Neuronal stem cell (in vitro differentiated cells): ENCODE measurements around the gene HACE1.

ENCODE experiments used
- DNase-seq: peaks from one replicate; pipeline ENCODE4 v3.0.0-alpha.2; 2013; ENCODE audit warnings: low spot score
- H2AFZ ChIP-seq: one replicate; pipeline ENCODE4 v1.6.1; 2013; ENCODE audit warnings: mild to moderate bottlenecking, low read length, inconsistent platforms
- H2AK5ac ChIP-seq: 2 replicates; pipeline ENCODE4 v1.6.1; 2013; ENCODE audit warnings: low read depth, mild to moderate bottlenecking, inconsistent platforms, low read length, moderate library complexity, mixed read lengths
- H2BK120ac ChIP-seq: 2 replicates; pipeline ENCODE4 v1.6.1; 2013; ENCODE audit warnings: low read depth, mild to moderate bottlenecking, inconsistent platforms, low read length, moderate library complexity, mixed read lengths
- H2BK12ac ChIP-seq: one replicate; pipeline ENCODE4 v1.6.1; 2013; ENCODE audit warnings: low read length, inconsistent platforms
- H2BK15ac ChIP-seq: 2 replicates; pipeline ENCODE4 v1.6.1; 2013; ENCODE audit warnings: mild to moderate bottlenecking, low read length, inconsistent platforms, mixed read lengths
- H2BK5ac ChIP-seq: one replicate; pipeline ENCODE4 v1.6.1; 2013; ENCODE audit warnings: inconsistent platforms, mild to moderate bottlenecking, low read length, moderate library complexity
- H3K14ac ChIP-seq: one replicate; pipeline ENCODE4 v1.6.1; 2013; ENCODE audit warnings: low read length, inconsistent platforms
- H3K18ac ChIP-seq: 2 replicates; pipeline ENCODE4 v1.6.1; 2013; ENCODE audit warnings: low read length, inconsistent platforms
- H3K23ac ChIP-seq: 2 replicates; pipeline ENCODE4 v1.6.1; 2013; ENCODE audit warnings: low read depth, mild to moderate bottlenecking, mixed read lengths, low read length, inconsistent platforms; ENCODE audit not compliant: poor library complexity
- H3K27ac ChIP-seq: replicated peaks from 3 replicates; pipeline ENCODE4 v1.5.1; 2013; ENCODE audit warnings: low read length, inconsistent platforms
- H3K27me3 ChIP-seq, 3 experiments: 2 replicates each; pipeline ENCODE4 v1.6.1; 2013; ENCODE audit warnings: low read length in 3 of 3, mild to moderate bottlenecking in 2 of 3, inconsistent platforms in 1 of 3, low read depth in 1 of 3, mixed read lengths in 1 of 3, moderate library complexity in 1 of 3; ENCODE audit not compliant: control insufficient read depth in 3 of 3, insufficient read depth in 3 of 3
- H3K36me3 ChIP-seq, 2 donors: replicated peaks in 1 of 2; 2 replicates each; pipeline ENCODE4 v1.6.1; 2013; ENCODE audit warnings: low read length in 2 of 2; ENCODE audit not compliant: control insufficient read depth in 2 of 2, insufficient read depth in 2 of 2
- H3K4ac ChIP-seq: 2 replicates; pipeline ENCODE4 v1.6.1; 2013; ENCODE audit warnings: inconsistent platforms, mild to moderate bottlenecking, low read length, moderate library complexity
- H3K4me1 ChIP-seq, 2 donors: 1 replicate in 1 of 2; 2 replicates in 1 of 2; pipeline ENCODE4 v1.6.1; 2013; ENCODE audit warnings: low read length in 2 of 2, low read depth in 1 of 2; ENCODE audit not compliant: control insufficient read depth in 2 of 2, insufficient read depth in 1 of 2
- H3K4me2 ChIP-seq: one replicate; pipeline ENCODE4 v1.6.1; 2013; ENCODE audit warnings: mild to moderate bottlenecking, low read length, inconsistent platforms; ENCODE audit not compliant: insufficient read depth, poor library complexity, severe bottlenecking
- H3K4me3 ChIP-seq, 2 donors: 2 replicates each; pipeline ENCODE4 v1.5.1; 2013; ENCODE audit warnings: low read length in 2 of 2, mild to moderate bottlenecking in 2 of 2, inconsistent platforms in 1 of 2, moderate library complexity in 1 of 2
- H3K79me1 ChIP-seq: one replicate; pipeline ENCODE4 v1.6.1; 2013; ENCODE audit warnings: low read depth, mild to moderate bottlenecking, inconsistent platforms, low read length, moderate library complexity
- H3K9ac ChIP-seq: one replicate; pipeline ENCODE4 v1.6.1; 2013; ENCODE audit warnings: mild to moderate bottlenecking, low read depth, low read length, inconsistent platforms; ENCODE audit not compliant: poor library complexity
- H3K9me3 ChIP-seq, 2 donors: replicated peaks in 1 of 2; 2 replicates each; pipeline versions ENCODE3 to v1.6.1; 2013; ENCODE audit warnings: low read length in 2 of 2, mild to moderate bottlenecking in 2 of 2, inconsistent platforms in 1 of 2, low read depth in 1 of 2, mixed read lengths in 1 of 2, moderate library complexity in 1 of 2; ENCODE audit not compliant: control insufficient read depth in 2 of 2, insufficient read depth in 1 of 2
- H4K8ac ChIP-seq: one replicate; pipeline ENCODE4 v1.6.1; 2013; ENCODE audit warnings: low read depth, mild to moderate bottlenecking, inconsistent platforms, low read length, moderate library complexity
- H4K91ac ChIP-seq: one replicate; pipeline ENCODE4 v1.6.1; 2013; ENCODE audit warnings: low read length, low read depth, mild to moderate bottlenecking, inconsistent platforms; ENCODE audit not compliant: poor library complexity
- WGBS, 2 donors: extraction: QIAGEN DNeasy Blood & Tissue Kit; methylation state at CpG; one replicate each; pipeline ENCODE4 v1.1.7; 2013; ENCODE audit warnings: missing lambda C conversion rate in 2 of 2, mixed read lengths in 1 of 2; ENCODE audit not compliant: insufficient read length in 2 of 2, insufficient replicate concordance in 1 of 2; ENCODE audit errors: extremely low coverage in 2 of 2; 5-methylcytosine and 5-hydroxymethylcytosine counted together

The HACE1 gene

GRCh38 chr6:104730450-104730849 lies 129.3 kb downstream of the HACE1 start:
- Histone ChIP-seq H3K4me3 (no peak overlapping the region), H3K36me3 (peaks cover 0 to 15% of the 10 kb centered on the region in 2 donors), H2BK15ac (no peak overlapping the region), H3K4ac (no peak overlapping the region), H4K8ac (no peak overlapping the region), H3K9ac (no peak overlapping the region), H3K27ac (no peak overlapping the region), H2AK5ac (no peak overlapping the region), H3K14ac (no peak overlapping the region), H3K27me3 (no peaks in the 10 kb centered on the region), H3K4me1 (no peaks in the 10 kb centered on the region), H3K9me3 (peaks cover 0 to 9% of the 10 kb centered on the region in 2 donors), H3K79me1 (no peaks in the 10 kb centered on the region), H2BK120ac (no peak overlapping the region), H3K18ac (no peak overlapping the region), H4K91ac (no peak overlapping the region), H3K4me2 (no peak overlapping the region), H2BK5ac (no peak overlapping the region), H2AFZ (no peak overlapping the region), H3K23ac (no peak overlapping the region), H2BK12ac (no peak overlapping the region)
- WGBS, 2 donors: no CpG with 5 or more reads among the region's 2 CpGs
- no peak for DNase-seq

GRCh38 chr6:104729433-104729832 lies 130.3 kb downstream of the HACE1 start:
- Histone ChIP-seq H3K9me3 (peaks cover 0 to 9% of the 10 kb centered on the region in 2 donors), H3K4me3 (no peak overlapping the region), H3K4me2 (no peak overlapping the region), H3K4me1 (no peaks in the 10 kb centered on the region), H2AFZ (no peak overlapping the region), H4K91ac (no peak overlapping the region), H2BK15ac (no peak overlapping the region), H2BK5ac (no peak overlapping the region), H3K27ac (no peak overlapping the region), H3K23ac (no peak overlapping the region), H2BK12ac (no peak overlapping the region), H3K36me3 (peaks cover 0 to 12% of the 10 kb centered on the region in 2 donors), H2AK5ac (no peak overlapping the region), H3K4ac (no peak overlapping the region), H3K27me3 (no peaks in the 10 kb centered on the region), H2BK120ac (no peak overlapping the region), H3K9ac (no peak overlapping the region), H3K79me1 (no peaks in the 10 kb centered on the region), H3K14ac (no peak overlapping the region), H4K8ac (no peak overlapping the region), H3K18ac (no peak overlapping the region)
- no peak for DNase-seq

- H3K4me3 ChIP-seq: no peak overlapping the region
- H3K4ac ChIP-seq: no peak overlapping the region
- no peak overlapping the region for H4K8ac ChIP-seq
- H3K27ac ChIP-seq: no peak overlapping the region
- DNase-seq: no peak
- peaks cover 0 to 12% of the 10 kb centered on the region in 2 donors for H3K36me3 ChIP-seq
- H3K14ac ChIP-seq: no peak overlapping the region
- H3K79me1 ChIP-seq: no peaks in the 10 kb centered on the region
- no peak overlapping the region for H4K91ac ChIP-seq
- H2BK12ac ChIP-seq: no peak overlapping the region
- no peaks in the 10 kb centered on the region for H3K4me1 ChIP-seq
- H2AFZ ChIP-seq: no peak overlapping the region
- H3K23ac ChIP-seq: no peak overlapping the region
- no peak overlapping the region for H2BK15ac ChIP-seq
- no peaks in the 10 kb centered on the region for H3K27me3 ChIP-seq
- H2AK5ac ChIP-seq: no peak overlapping the region
- no peak overlapping the region for H2BK120ac ChIP-seq
- H3K18ac ChIP-seq: no peak overlapping the region
- H3K9ac ChIP-seq: no peak overlapping the region
- peaks cover 0 to 9% of the 10 kb centered on the region in 2 donors for H3K9me3 ChIP-seq
- H3K4me2 ChIP-seq: no peak overlapping the region
- WGBS, 2 donors: no CpG with 5 or more reads among the region's 4 CpGs
- no peak overlapping the region for H2BK5ac ChIP-seq
Observed at GRCh38 chr6:104728448-104728847, 131.3 kb downstream of the HACE1 start.

DNA sequence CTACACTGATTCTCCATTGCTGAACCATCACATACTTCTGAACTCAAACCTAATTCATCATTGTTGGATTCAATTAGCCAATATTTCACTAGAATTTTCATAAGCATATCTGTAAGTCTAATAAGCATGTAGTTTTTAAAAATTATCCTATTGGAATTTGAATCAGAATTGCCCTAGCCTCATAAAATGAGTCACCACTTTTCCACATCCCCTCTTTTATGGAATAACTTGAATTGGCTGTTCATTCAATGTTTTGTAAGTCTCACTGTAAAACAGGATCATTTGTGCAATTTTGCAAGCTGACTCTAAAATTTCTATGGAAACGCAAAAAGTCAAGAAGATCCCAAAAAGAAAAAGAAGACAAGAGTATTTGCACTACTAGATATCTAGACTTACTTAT lies 141.0 kb downstream of the HACE1 start:
- peaks cover 0 to 2% of the 10 kb centered on the region in 2 donors for H3K4me1 ChIP-seq
- no peak overlapping the region for H4K91ac ChIP-seq
- no peaks in the 10 kb centered on the region for H3K27me3 ChIP-seq
- no peak for DNase-seq
- H3K14ac ChIP-seq: no peak overlapping the region
- H2AK5ac ChIP-seq: no peak overlapping the region
- no peak overlapping the region for H3K18ac ChIP-seq
- H2BK120ac ChIP-seq: no peak overlapping the region
- no peaks in the 10 kb centered on the region for H3K36me3 ChIP-seq
- H3K9ac ChIP-seq: no peak overlapping the region
- H2BK5ac ChIP-seq: no peak overlapping the region
- no peak overlapping the region for H3K4me2 ChIP-seq
- no peak overlapping the region for H3K4ac ChIP-seq
- no peak overlapping the region for H3K4me3 ChIP-seq
- H3K23ac ChIP-seq: no peak overlapping the region
- H3K9me3 ChIP-seq: peaks cover 1 to 9% of the 10 kb centered on the region in 2 donors
- no peak overlapping the region for H2BK12ac ChIP-seq
- no peak overlapping the region for H4K8ac ChIP-seq
- no peak overlapping the region for H2AFZ ChIP-seq
- no CpG with 5 or more reads among the region's 1 CpG for WGBS, 2 donors
- H3K79me1 ChIP-seq: no peaks in the 10 kb centered on the region
- no peak overlapping the region for H2BK15ac ChIP-seq
- no peak overlapping the region for H3K27ac ChIP-seq
